B cell (primary cell): ENCODE results near the gene RBKS. TPM values are rescaled to one million over a fixed set of nuclear protein-coding genes. Genes with fewer than 3 reads are reported as not detected.

Source experiments
- ATAC-seq: fragments of 200-7000 bp; cut with Tn5 transposase; one replicate; pipeline ENCODE4 v1.10.0; 2021; ENCODE audit warnings: low read depth, mild to moderate bottlenecking, moderate number of reproducible peaks, moderate library complexity
- CTCF ChIA-PET: fragments of 350-600 bp; sonication (Branson Sonifier 250); formaldehyde crosslinking; loops from one replicate; lab custom pipeline; 2021; ENCODE audit warnings: antibody characterized with exemption, inconsistent platforms; lab: Charles Lee
- POLR2A ChIA-PET: fragments of 350-600 bp; sonication (Branson Sonifier 250); formaldehyde crosslinking; loops from one replicate; lab custom pipeline; 2021; ENCODE audit warnings: antibody characterized with exemption; lab: Charles Lee
- DNase-seq: peaks from one replicate; pipeline ENCODE4 v3.0.0; 2013
- H2AFZ ChIP-seq: 2 replicates; pipeline ENCODE4 v1.6.1; 2012; ENCODE audit warnings: mild to moderate bottlenecking, low read depth, low read length; ENCODE audit not compliant: insufficient read depth, poor library complexity, severe bottlenecking
- H3K27ac ChIP-seq, 2 donors: 1 replicate in 1 of 2; 2 replicates in 1 of 2; pipeline ENCODE4 v1.5.1; 2012 to 2013; ENCODE audit warnings: low read length in 2 of 2, mild to moderate bottlenecking in 2 of 2, moderate library complexity in 1 of 2
- H3K27me3 ChIP-seq, 4 experiments: fragments of 200-600 bp in 1 of 4; sonication (generic) in 1 of 4; replicated peaks in 1 of 4; 1 replicate in 2 of 4; 2 replicates in 2 of 4; pipeline versions ENCODE4 v1.6.1 to v1.7.0; 2013 to 2016; ENCODE audit warnings: low read length in 3 of 4, mild to moderate bottlenecking in 2 of 4, mixed read lengths in 1 of 4, moderate library complexity in 1 of 4; ENCODE audit not compliant: insufficient read depth in 4 of 4, control insufficient read depth in 3 of 4; ENCODE audit errors: control extremely low read depth in 1 of 4
- H3K36me3 ChIP-seq, 2 experiments: replicated peaks in 1 of 2; 1 replicate in 1 of 2; 2 replicates in 1 of 2; pipeline versions ENCODE4 v1.6.1 to v1.7.1; 2013; ENCODE audit warnings: low read length in 1 of 2; ENCODE audit not compliant: insufficient read depth in 2 of 2, control insufficient read depth in 1 of 2; ENCODE audit errors: control extremely low read depth in 1 of 2, extremely low read depth in 1 of 2
- H3K4me1 ChIP-seq, 2 donors: fragments of 200-600 bp in 1 of 2; sonication (generic) in 1 of 2; 1 replicate in 1 of 2; 2 replicates in 1 of 2; pipeline versions ENCODE4 v1.5.1 to v1.6.1; 2013 to 2017; ENCODE audit warnings: low read length in 2 of 2; ENCODE audit not compliant: control insufficient read depth in 2 of 2, insufficient read depth in 2 of 2
- H3K4me2 ChIP-seq: replicated peaks from 2 replicates; pipeline ENCODE3; 2012; ENCODE audit warnings: mild to moderate bottlenecking, low read depth, low read length; ENCODE audit not compliant: poor library complexity, severe bottlenecking
- H3K4me3 ChIP-seq, 5 experiments: fragments of 200-600 bp in 1 of 5; sonication (generic) in 1 of 5; 1 replicate in 3 of 5; 2 replicates in 2 of 5; pipeline versions ENCODE4 v1.5.1 to v1.7.0; 2011 to 2016; ENCODE audit warnings: low read length in 4 of 5, mild to moderate bottlenecking in 4 of 5, low read depth in 2 of 5, control low read depth in 1 of 5, moderate library complexity in 1 of 5; ENCODE audit not compliant: insufficient read depth in 1 of 5; ENCODE audit errors: control extremely low read depth in 1 of 5, extremely low read depth in 1 of 5
- H3K79me2 ChIP-seq: fragments of 200-600 bp; sonication (generic); one replicate; pipeline ENCODE4 v1.6.0; 2016; ENCODE audit warnings: low read length; ENCODE audit not compliant: control insufficient read depth, insufficient read depth
- H3K9ac ChIP-seq: fragments of 200-600 bp; sonication (generic); 2 replicates; pipeline ENCODE4 v1.6.1; 2017; ENCODE audit warnings: mild to moderate bottlenecking, low read length, moderate library complexity
- H3K9me3 ChIP-seq, 3 donors: one replicate each; pipeline versions ENCODE4 v1.6.1 to v1.7.1; 2013; ENCODE audit warnings: low read length in 2 of 3; ENCODE audit not compliant: control insufficient read depth in 2 of 3, insufficient read depth in 1 of 3; ENCODE audit errors: control extremely low read depth in 1 of 3
- H4K20me1 ChIP-seq: 2 replicates; pipeline ENCODE4 v1.6.0; 2012; ENCODE audit warnings: mild to moderate bottlenecking, low read length; ENCODE audit not compliant: insufficient read depth, control insufficient read depth, poor library complexity, severe bottlenecking
- H3K27ac Mint-ChIP-seq: one replicate; pipeline ENCODE4 v1.8.0; 2021; ENCODE audit warnings: mixed read lengths
- H3K27me3 Mint-ChIP-seq: one replicate; pipeline ENCODE4 v1.8.0; 2021; ENCODE audit warnings: mixed read lengths
- H3K4me1 Mint-ChIP-seq: one replicate; pipeline ENCODE4 v1.8.0; 2021; ENCODE audit warnings: mixed read lengths
- H3K4me3 Mint-ChIP-seq: one replicate; pipeline ENCODE4 v1.8.0; 2021; ENCODE audit warnings: mixed read lengths
- H3K9me3 Mint-ChIP-seq: one replicate; pipeline ENCODE4 v1.8.0; 2022; ENCODE audit warnings: mixed read lengths; ENCODE audit not compliant: insufficient read depth
- EZH2 ChIP-seq: IDR thresholded peaks from 2 replicates; pipeline ENCODE4 v1.6.1; 2012; ENCODE audit warnings: borderline replicate concordance, low read depth, mild to moderate bottlenecking, moderate library complexity, low read length; ENCODE audit not compliant: insufficient read depth, poor library complexity, severe bottlenecking
- WGBS: methylation state at CpG from one replicate; pipeline ENCODE4 v1.1.5; 2013; ENCODE audit warnings: missing lambda C conversion rate; ENCODE audit not compliant: insufficient coverage; 5-methylcytosine and 5-hydroxymethylcytosine counted together
- intact Hi-C: fragments of 100-400 bp; cut with micrococcal nuclease; formaldehyde crosslinking; loops from one replicate; pipeline ENCODE4 v1.10.0; 2022
- polyA plus RNA-seq: library from polyadenylated mRNA; depleted of rRNA; stranded (reverse); fragments of >200 nt; gene quantifications from 2 replicates; pipeline ENCODE4 v1.2.3, GENCODE V29; 2012
- total RNA-seq, 2 donors: library from RNA; stranded (reverse); fragments of 120-200 nt in 1 of 2; gene quantifications; 1 replicate in 1 of 2; 2 replicates in 1 of 2; pipeline versions ENCODE4 v1.2.3 to v1.2.4, GENCODE V29; 2013 to 2022
- TF ChIP-seq, protein P1 (sequence below): fragments of 200-600 bp; IDR thresholded peaks from one replicate; pipeline ENCODE4 v1.8.0; 2022; ENCODE audit warnings: antibody characterized with exemption, mild to moderate bottlenecking

RBKS gene
- total and polyA plus RNA-seq, 2 donors (not counting 1 experiment from before 2014, with no cell fraction given), result 6.4 to 9.2 TPM

DNA sequence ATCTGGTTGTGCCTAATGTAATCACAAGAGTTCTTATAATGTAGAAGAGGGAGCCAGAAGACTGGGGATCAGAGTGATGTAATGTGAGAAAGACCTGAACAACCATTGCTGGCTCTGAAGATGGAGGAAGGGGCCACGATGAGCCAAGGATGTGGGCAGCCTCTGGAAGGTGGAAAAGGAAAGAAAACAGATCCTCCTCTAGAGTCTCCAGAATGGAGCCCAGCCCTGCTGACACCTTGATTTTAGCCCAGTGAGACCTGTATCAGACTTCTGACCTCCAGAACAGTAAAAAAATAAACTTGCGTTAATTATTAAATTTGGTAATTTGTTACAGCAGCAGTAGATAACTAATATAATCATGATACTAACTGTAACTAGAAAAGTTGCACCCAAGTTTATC lies 3.1 kb downstream of the RBKS start:
- POLR2A ChIA-PET, result no interaction called here
- H2AFZ ChIP-seq, result no peak overlapping the region
- Mint-ChIP-seq H3K27ac (peak overlapping the region; percentile 15), H3K4me1 (peaks cover 41% of the 10 kb centered on the region), H3K9me3 (no peaks in the 10 kb centered on the region), H3K27me3 (peaks cover 3% of the 10 kb centered on the region), H3K4me3 (peak overlapping the region; percentile 11)
- DNase-seq, result no peak
- no peak overlapping the region for H3K4me3 ChIP-seq
- intact Hi-C loops, result no loop called here
- peaks cover 11 to 18% of the 10 kb centered on the region in 2 donors for H3K4me1 ChIP-seq
- H3K9ac ChIP-seq, result no peak overlapping the region
- TF ChIP-seq EZH2, result no peak
- TF ChIP-seq, protein P1, sequence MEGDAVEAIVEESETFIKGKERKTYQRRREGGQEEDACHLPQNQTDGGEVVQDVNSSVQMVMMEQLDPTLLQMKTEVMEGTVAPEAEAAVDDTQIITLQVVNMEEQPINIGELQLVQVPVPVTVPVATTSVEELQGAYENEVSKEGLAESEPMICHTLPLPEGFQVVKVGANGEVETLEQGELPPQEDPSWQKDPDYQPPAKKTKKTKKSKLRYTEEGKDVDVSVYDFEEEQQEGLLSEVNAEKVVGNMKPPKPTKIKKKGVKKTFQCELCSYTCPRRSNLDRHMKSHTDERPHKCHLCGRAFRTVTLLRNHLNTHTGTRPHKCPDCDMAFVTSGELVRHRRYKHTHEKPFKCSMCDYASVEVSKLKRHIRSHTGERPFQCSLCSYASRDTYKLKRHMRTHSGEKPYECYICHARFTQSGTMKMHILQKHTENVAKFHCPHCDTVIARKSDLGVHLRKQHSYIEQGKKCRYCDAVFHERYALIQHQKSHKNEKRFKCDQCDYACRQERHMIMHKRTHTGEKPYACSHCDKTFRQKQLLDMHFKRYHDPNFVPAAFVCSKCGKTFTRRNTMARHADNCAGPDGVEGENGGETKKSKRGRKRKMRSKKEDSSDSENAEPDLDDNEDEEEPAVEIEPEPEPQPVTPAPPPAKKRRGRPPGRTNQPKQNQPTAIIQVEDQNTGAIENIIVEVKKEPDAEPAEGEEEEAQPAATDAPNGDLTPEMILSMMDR, result no peak
- H3K36me3 ChIP-seq, result no peaks in the 10 kb centered on the region
- no peaks in the 10 kb centered on the region for H3K9me3 ChIP-seq
- H3K27ac ChIP-seq, result no peak overlapping the region
- H3K79me2 ChIP-seq, result peaks cover 9% of the 10 kb centered on the region
- no peak overlapping the region for H3K4me2 ChIP-seq
- CTCF ChIA-PET, result no interaction called here
- no peaks in the 10 kb centered on the region for H4K20me1 ChIP-seq
- WGBS, result 50% methylated on average over 1 of the region's 2 CpGs
- H3K27me3 ChIP-seq, result no peaks in the 10 kb centered on the region
- no peak for ATAC-seq

DNA sequence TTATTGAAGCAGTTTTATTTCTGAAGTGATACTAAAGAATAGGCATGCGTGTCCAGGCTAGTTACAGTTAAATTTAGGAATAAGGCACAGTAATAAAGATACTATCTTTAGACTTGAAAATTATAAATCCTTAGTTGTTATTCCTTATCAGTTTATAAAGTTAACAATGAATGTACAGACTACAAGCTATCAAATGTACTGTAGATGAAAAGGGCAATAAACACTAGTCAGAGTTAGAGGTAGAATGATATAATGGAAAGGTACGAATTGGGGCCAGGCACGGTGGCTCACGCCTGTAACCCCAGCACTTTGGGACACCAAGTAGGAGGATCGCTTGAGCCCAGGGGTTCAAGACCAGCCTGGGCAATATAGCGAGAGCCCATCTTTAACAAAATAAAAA lies 3.9 kb downstream of the RBKS start:
- TF ChIP-seq, protein P1, result no peak
- TF ChIP-seq EZH2, result no peak
- H3K9me3 Mint-ChIP-seq, result peaks cover 2% of the 10 kb centered on the region
- no peak for ATAC-seq
- H3K4me3 Mint-ChIP-seq, result no peak overlapping the region
- Histone ChIP-seq H3K27ac (no peak overlapping the region), H3K4me1 (peaks cover 6 to 12% of the 10 kb centered on the region in 2 donors), H3K27me3 (no peaks in the 10 kb centered on the region), H4K20me1 (no peaks in the 10 kb centered on the region), H3K79me2 (peaks cover 2% of the 10 kb centered on the region), H3K9me3 (no peaks in the 10 kb centered on the region), H3K4me2 (no peak overlapping the region), H3K36me3 (no peaks in the 10 kb centered on the region), H3K9ac (no peak overlapping the region), H3K4me3 (no peak overlapping the region), H2AFZ (no peak overlapping the region)
- peaks cover 3% of the 10 kb centered on the region for H3K27me3 Mint-ChIP-seq
- ChIA-PET CTCF (no interaction called here), POLR2A (no interaction called here)
- no peak for DNase-seq
- WGBS, result no CpG with 5 or more reads among the region's 6 CpGs
- intact Hi-C loops, result no loop called here
- H3K4me1 Mint-ChIP-seq, result peaks cover 33% of the 10 kb centered on the region
- H3K27ac Mint-ChIP-seq, result no peak overlapping the region
